Neural cell (in vitro differentiated cells): ENCODE results near the gene NFE2L2.

Experiments
- CTCF ChIP-seq: fragments of 450-650 bp; IDR thresholded peaks from 2 replicates; pipeline ENCODE4 v1.5.1; 2014; ENCODE audit warnings: antibody characterized with exemption, mild to moderate bottlenecking, moderate library complexity; ENCODE audit not compliant: poor library complexity, severe bottlenecking
- EP300 ChIP-seq: fragments of 450-650 bp; conservative IDR thresholded peaks from 2 replicates; pipeline ENCODE4 v1.6.1; 2014; ENCODE audit warnings: antibody characterized with exemption, mild to moderate bottlenecking, moderate library complexity; ENCODE audit not compliant: poor library complexity, severe bottlenecking
- MXI1 ChIP-seq: fragments of 450-650 bp; conservative IDR thresholded peaks from 2 replicates; pipeline ENCODE4 v1.6.1; 2014; ENCODE audit warnings: antibody characterized with exemption, mild to moderate bottlenecking; ENCODE audit not compliant: poor library complexity, severe bottlenecking
- REST ChIP-seq: IDR thresholded peaks from 2 replicates; pipeline ENCODE4 v1.6.1; 2012; ENCODE audit warnings: borderline replicate concordance

GRCh38 chr2:177262092-177262491, 2.4 kb downstream of the NFE2L2 start:
- TF ChIP-seq CTCF (no peak), MXI1 (no peak), EP300 (no peak), REST (no peak)
